Measurements from ENCODE around the gene CKMT2.

- TF ChIP-seq CTCF (conservative IDR thresholded peaks at IDR 0.05; ENCODE audit: low read depth in 2 of 2) = no peak
- TF ChIP-seq EZH2 (IDR thresholded peaks at IDR 0.05; ENCODE audit: low read depth, unreplicated experiment) = no peak
- no peak for TF ChIP-seq NANOG (IDR thresholded peaks at IDR 0.05; ENCODE audit: borderline replicate concordance)
- TF ChIP-seq CREB1 (CRISPR knock-in tag; IDR thresholded peaks at IDR 0.05; ENCODE audit: low read depth) = no peak
- TF ChIP-seq POLR2AphosphoS5 (IDR thresholded peaks at IDR 0.05; ENCODE audit: low read depth) = no peak
- TF ChIP-seq EZH2phosphoT487 (IDR thresholded peaks at IDR 0.05; ENCODE audit: unreplicated experiment) = no peak
- no peak for TF ChIP-seq REST (IDR thresholded peaks at IDR 0.05; ENCODE audit: unreplicated experiment)
- no peak for TF ChIP-seq ZNF114 (CRISPR knock-in tag; IDR thresholded peaks at IDR 0.05)
Measured at GRCh38 chr5:81204205-81204604, 28.9 kb upstream of the CKMT2 start.

All from GM23338 (cell line).